Smooth muscle cell (in vitro differentiated cells): ENCODE results near the gene FHIT. TPM values are rescaled to one million over a fixed set of nuclear protein-coding genes. Genes with fewer than 3 reads are reported as not detected.

Source experiments
- DNase-seq: peaks from one replicate; lab custom pipeline; 2025; ENCODE audit not compliant: unreplicated experiment; lab: John Stamatoyannopoulos, UW
- H2AFZ ChIP-seq: fragments of 200-600 bp; sonication (generic); 2 replicates; pipeline ENCODE4 v1.6.0; 2016; ENCODE audit warnings: antibody characterized with exemption, low read depth, mild to moderate bottlenecking
- H3F3A ChIP-seq: fragments of 200-600 bp; sonication (generic); 2 replicates; pipeline ENCODE4 v1.6.0; 2017; ENCODE audit warnings: antibody characterized with exemption, low read depth
- H3K27ac ChIP-seq: fragments of 200-600 bp; sonication (generic); 2 replicates; pipeline ENCODE4 v1.5.1; 2016; ENCODE audit warnings: low read depth, mild to moderate bottlenecking
- H3K27me3 ChIP-seq: fragments of 200-600 bp; sonication (generic); 2 replicates; pipeline ENCODE4 v1.6.1; 2016; ENCODE audit warnings: low read depth, mild to moderate bottlenecking
- H3K36me3 ChIP-seq: fragments of 200-600 bp; sonication (generic); 2 replicates; pipeline ENCODE4 v1.5.1; 2016; ENCODE audit warnings: low read depth
- H3K4me1 ChIP-seq: fragments of 200-600 bp; sonication (generic); 2 replicates; pipeline ENCODE4 v1.5.1; 2016; ENCODE audit warnings: low read depth
- H3K4me2 ChIP-seq: fragments of 200-600 bp; sonication (generic); 2 replicates; pipeline ENCODE4 v1.6.0; 2016; ENCODE audit warnings: mild to moderate bottlenecking
- H3K4me3 ChIP-seq: fragments of 200-600 bp; sonication (generic); 2 replicates; pipeline ENCODE4 v1.5.1; 2016; ENCODE audit warnings: mild to moderate bottlenecking
- H3K79me2 ChIP-seq: fragments of 200-600 bp; sonication (generic); 2 replicates; pipeline ENCODE4 v1.6.0; 2016; ENCODE audit warnings: low read depth, mild to moderate bottlenecking
- H3K9ac ChIP-seq: fragments of 200-600 bp; sonication (generic); 2 replicates; pipeline ENCODE4 v1.6.0; 2016; ENCODE audit warnings: low read depth
- H3K9me3 ChIP-seq: fragments of 200-600 bp; sonication (generic); replicated peaks from 2 replicates; pipeline ENCODE4 v1.5.1; 2016; ENCODE audit warnings: low read depth
- H4K20me1 ChIP-seq: fragments of 200-600 bp; sonication (generic); 2 replicates; pipeline ENCODE4 v1.6.0; 2016; ENCODE audit warnings: low read depth
- WGBS: methylation state at CpG from one replicate; pipeline ENCODE4 v1.1.7; 2016; ENCODE audit warnings: low lambda C conversion rate; 5-methylcytosine and 5-hydroxymethylcytosine counted together
- polyA plus RNA-seq: library from polyadenylated mRNA; unstranded; fragments of >200 nt; fragmentation: Nextera tagmentation; extraction: Ambion mirVana; gene quantifications from 2 replicates; pipeline ENCODE4 v1.2.1, GENCODE V29; 2016
- total RNA-seq: library from RNA; depleted of rRNA; stranded (reverse); fragments of >200 nt; gene quantifications from 2 replicates; pipeline ENCODE4 v1.2.3, GENCODE V29; 2014
- TF ChIP-seq, protein P1 (sequence below): fragments of 200-600 bp; sonication (generic); IDR thresholded peaks from 2 replicates; pipeline ENCODE4 v1.5.1; 2017; ENCODE audit warnings: borderline replicate concordance, mild to moderate bottlenecking, antibody characterized with exemption; ENCODE audit not compliant: insufficient read depth, poor library complexity, severe bottlenecking

Gene FHIT
- total and polyA plus RNA-seq, 2 experiments from 2014 or later: 5.9 to 6.7 TPM

- WGBS: 77% methylated on average over 3 of the region's 3 CpGs
- Histone ChIP-seq H3K27me3 (peaks cover 6% of the 10 kb centered on the region), H3K4me2 (no peak overlapping the region), H3F3A (no peaks in the 10 kb centered on the region), H4K20me1 (no peaks in the 10 kb centered on the region), H3K27ac (no peak overlapping the region), H2AFZ (no peak overlapping the region), H3K4me3 (no peak overlapping the region), H3K4me1 (no peaks in the 10 kb centered on the region), H3K9ac (no peak overlapping the region), H3K79me2 (no peaks in the 10 kb centered on the region), H3K36me3 (no peaks in the 10 kb centered on the region), H3K9me3 (no peaks in the 10 kb centered on the region)
- TF ChIP-seq, protein P1, sequence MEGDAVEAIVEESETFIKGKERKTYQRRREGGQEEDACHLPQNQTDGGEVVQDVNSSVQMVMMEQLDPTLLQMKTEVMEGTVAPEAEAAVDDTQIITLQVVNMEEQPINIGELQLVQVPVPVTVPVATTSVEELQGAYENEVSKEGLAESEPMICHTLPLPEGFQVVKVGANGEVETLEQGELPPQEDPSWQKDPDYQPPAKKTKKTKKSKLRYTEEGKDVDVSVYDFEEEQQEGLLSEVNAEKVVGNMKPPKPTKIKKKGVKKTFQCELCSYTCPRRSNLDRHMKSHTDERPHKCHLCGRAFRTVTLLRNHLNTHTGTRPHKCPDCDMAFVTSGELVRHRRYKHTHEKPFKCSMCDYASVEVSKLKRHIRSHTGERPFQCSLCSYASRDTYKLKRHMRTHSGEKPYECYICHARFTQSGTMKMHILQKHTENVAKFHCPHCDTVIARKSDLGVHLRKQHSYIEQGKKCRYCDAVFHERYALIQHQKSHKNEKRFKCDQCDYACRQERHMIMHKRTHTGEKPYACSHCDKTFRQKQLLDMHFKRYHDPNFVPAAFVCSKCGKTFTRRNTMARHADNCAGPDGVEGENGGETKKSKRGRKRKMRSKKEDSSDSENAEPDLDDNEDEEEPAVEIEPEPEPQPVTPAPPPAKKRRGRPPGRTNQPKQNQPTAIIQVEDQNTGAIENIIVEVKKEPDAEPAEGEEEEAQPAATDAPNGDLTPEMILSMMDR: no peak
- no peak for DNase-seq
Measured at GRCh38 chr3:61299343-61300005, 48.2 kb upstream of the FHIT start.

- H4K20me1 ChIP-seq: no peaks in the 10 kb centered on the region
- H3K9ac ChIP-seq: no peak overlapping the region
- no peaks in the 10 kb centered on the region for H3K36me3 ChIP-seq
- DNase-seq: no peak
- no peaks in the 10 kb centered on the region for H3F3A ChIP-seq
- H2AFZ ChIP-seq: no peak overlapping the region
- H3K4me1 ChIP-seq: no peaks in the 10 kb centered on the region
- TF ChIP-seq, protein P1: no peak
- H3K79me2 ChIP-seq: no peaks in the 10 kb centered on the region
- H3K4me2 ChIP-seq: no peak overlapping the region
- H3K27me3 ChIP-seq: no peaks in the 10 kb centered on the region
- no peaks in the 10 kb centered on the region for H3K9me3 ChIP-seq
- no peak overlapping the region for H3K4me3 ChIP-seq
- WGBS: 89% methylated on average over 1 of the region's 1 CpG
- H3K27ac ChIP-seq: no peak overlapping the region
Measured at GRCh38 chr3:61297821-61298220, 46.6 kb upstream of the FHIT start.

- H3K9me3 ChIP-seq: no peaks in the 10 kb centered on the region
Measured at GRCh38 chr3:61288446-61288845, 37.2 kb upstream of the FHIT start.

GRCh38 chr3:61283876-61284275, 32.6 kb upstream of the FHIT start:
- H3K9ac ChIP-seq: no peak overlapping the region

More at GRCh38 chr3:61288446-61288845, 37.2 kb upstream of the FHIT start:
- no peaks in the 10 kb centered on the region for H3F3A ChIP-seq
- no peak overlapping the region for H3K4me2 ChIP-seq
- DNase-seq: no peak
- no peaks in the 10 kb centered on the region for H3K79me2 ChIP-seq
- H2AFZ ChIP-seq: no peak overlapping the region
- 95% methylated on average over 5 of the region's 5 CpGs for WGBS
- no peaks in the 10 kb centered on the region for H3K27me3 ChIP-seq
- H3K9ac ChIP-seq: no peak overlapping the region
- TF ChIP-seq, protein P1: no peak
- no peak overlapping the region for H3K4me3 ChIP-seq
- no peak overlapping the region for H3K27ac ChIP-seq
- H3K36me3 ChIP-seq: no peaks in the 10 kb centered on the region
- no peaks in the 10 kb centered on the region for H4K20me1 ChIP-seq
- no peaks in the 10 kb centered on the region for H3K4me1 ChIP-seq

More at GRCh38 chr3:61283876-61284275, 32.6 kb upstream of the FHIT start:
- Histone ChIP-seq H3K4me3 (no peak overlapping the region), H3F3A (no peaks in the 10 kb centered on the region), H3K27me3 (no peaks in the 10 kb centered on the region), H3K27ac (no peak overlapping the region), H3K4me2 (no peak overlapping the region), H3K9me3 (no peaks in the 10 kb centered on the region), H4K20me1 (no peaks in the 10 kb centered on the region), H3K4me1 (no peaks in the 10 kb centered on the region), H3K36me3 (no peaks in the 10 kb centered on the region), H2AFZ (no peak overlapping the region), H3K79me2 (no peaks in the 10 kb centered on the region)
- no peak for DNase-seq
- TF ChIP-seq, protein P1: no peak
